ENCODE measurements around the gene TMEM130.

DNA sequence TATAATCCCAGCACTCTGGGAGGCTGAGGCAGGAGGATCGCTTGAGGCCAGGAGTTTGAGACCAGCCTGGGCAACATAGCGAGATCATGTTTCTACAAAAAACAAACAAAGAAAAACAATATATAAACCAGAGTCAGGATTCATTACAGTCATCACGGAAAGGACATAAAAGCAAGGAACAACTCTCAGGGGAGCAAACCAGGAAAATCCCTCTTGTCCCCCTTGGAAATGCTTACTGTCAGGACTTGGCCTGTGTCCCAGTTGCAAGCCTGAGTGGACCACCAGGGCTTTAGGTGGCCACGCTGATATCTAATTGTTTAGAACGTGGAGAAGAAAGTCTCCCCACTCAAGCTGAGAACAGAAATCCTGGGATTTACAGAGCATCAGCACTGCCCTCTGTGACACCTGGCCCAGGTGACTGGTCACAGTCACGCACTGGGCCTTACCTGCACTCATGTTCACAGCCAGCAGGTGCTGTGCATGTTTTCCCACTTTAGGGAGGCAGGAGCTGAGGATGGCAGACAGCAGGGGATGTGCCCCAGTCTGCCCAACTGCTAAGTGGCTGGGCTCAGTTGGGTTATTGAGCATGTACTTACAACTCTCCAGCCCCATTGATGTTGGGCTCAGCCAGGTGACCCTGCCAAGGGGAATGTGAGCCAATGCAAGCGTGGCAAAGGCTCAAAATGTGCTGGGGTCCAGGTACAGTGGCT lies 60.9 kb downstream of the TMEM130 start:
- TF ChIP-seq POLR2AphosphoS5 (IDR thresholded peaks at IDR 0.05; ENCODE audit: borderline replicate concordance, low read depth, low read length) (no peak), EZH2 (IDR thresholded peaks at IDR 0.05) (no peak)
